ENCODE measurements around the gene LIX1. TPM values are rescaled to one million over a fixed set of nuclear protein-coding genes. Genes with fewer than 3 reads are reported as not detected.

The LIX1 gene
- polyA plus RNA-seq, 4 donors = 3.2 to 6.2 (median 4.7) TPM

Other genes with a start within 250 kb of the LIX1 start
- gene LNPEP, start 206.5 kb downstream of the LIX1 start, polyA plus RNA-seq (ENCODE audit: insufficient read length in 4 of 4) = 10 to 100 TPM; 21.1 to 30.2 (median 22.9) TPM
- gene RIOK2, start 40.6 kb upstream of the LIX1 start, polyA plus RNA-seq (ENCODE audit: insufficient read length in 4 of 4) = 10 to 100 TPM; 34.9 to 55.8 (median 38.8) TPM